Suprapubic skin (tissue), 3 donors: Measurements from ENCODE around the gene FADS6.

ENCODE experiments used
- EP300 ChIP-seq: sonication (generic); formaldehyde crosslinking; IDR thresholded peaks from one replicate; pipeline ENCODE4 v1.6.1; 2017; ENCODE audit warnings: antibody characterized with exemption
- TF ChIP-seq, protein P1 (sequence below), 2 donors: fragments of 200-600 bp in 1 of 2; fragments of 450-650 bp in 1 of 2; sonication (generic) in 1 of 2; IDR thresholded peaks; one replicate each; pipeline ENCODE4 v1.5.1; 2016 to 2019; ENCODE audit warnings: antibody characterized with exemption in 2 of 2, mild to moderate bottlenecking in 1 of 2, moderate library complexity in 1 of 2

DNA sequence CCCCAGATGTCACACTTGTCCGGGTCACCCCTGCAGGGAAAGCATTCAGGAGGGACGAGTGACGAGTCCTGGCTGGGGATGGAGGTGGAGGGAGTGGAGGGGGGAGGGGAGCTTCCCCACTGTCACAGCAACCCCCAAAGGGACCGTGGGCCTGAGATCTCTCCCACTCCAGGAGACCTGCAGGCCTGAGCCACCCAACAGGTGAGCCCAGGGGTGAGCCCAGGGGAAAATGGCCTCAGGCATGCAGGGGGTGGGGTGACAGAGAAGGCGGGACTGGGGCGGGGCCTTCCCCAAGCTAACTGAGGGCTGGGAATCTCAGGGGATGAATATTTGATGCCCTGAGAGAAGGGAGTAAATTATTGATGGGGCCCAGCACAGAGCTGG is 27.2 kb upstream of the FADS6 start:
- no peak for TF ChIP-seq EP300
- TF ChIP-seq, protein P1, sequence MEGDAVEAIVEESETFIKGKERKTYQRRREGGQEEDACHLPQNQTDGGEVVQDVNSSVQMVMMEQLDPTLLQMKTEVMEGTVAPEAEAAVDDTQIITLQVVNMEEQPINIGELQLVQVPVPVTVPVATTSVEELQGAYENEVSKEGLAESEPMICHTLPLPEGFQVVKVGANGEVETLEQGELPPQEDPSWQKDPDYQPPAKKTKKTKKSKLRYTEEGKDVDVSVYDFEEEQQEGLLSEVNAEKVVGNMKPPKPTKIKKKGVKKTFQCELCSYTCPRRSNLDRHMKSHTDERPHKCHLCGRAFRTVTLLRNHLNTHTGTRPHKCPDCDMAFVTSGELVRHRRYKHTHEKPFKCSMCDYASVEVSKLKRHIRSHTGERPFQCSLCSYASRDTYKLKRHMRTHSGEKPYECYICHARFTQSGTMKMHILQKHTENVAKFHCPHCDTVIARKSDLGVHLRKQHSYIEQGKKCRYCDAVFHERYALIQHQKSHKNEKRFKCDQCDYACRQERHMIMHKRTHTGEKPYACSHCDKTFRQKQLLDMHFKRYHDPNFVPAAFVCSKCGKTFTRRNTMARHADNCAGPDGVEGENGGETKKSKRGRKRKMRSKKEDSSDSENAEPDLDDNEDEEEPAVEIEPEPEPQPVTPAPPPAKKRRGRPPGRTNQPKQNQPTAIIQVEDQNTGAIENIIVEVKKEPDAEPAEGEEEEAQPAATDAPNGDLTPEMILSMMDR (IDR thresholded peaks at IDR 0.05) = no peak
